Measurements from ENCODE around the gene THAP9. TPM values are rescaled to one million over a fixed set of nuclear protein-coding genes. Genes with fewer than 3 reads are reported as not detected.
"Not testable (repeated sequence)": the region's sequence is repeated elsewhere in the genome, so short reads cannot be mapped to it uniquely, and the experiment has no call there.

Gene THAP9, protein sequence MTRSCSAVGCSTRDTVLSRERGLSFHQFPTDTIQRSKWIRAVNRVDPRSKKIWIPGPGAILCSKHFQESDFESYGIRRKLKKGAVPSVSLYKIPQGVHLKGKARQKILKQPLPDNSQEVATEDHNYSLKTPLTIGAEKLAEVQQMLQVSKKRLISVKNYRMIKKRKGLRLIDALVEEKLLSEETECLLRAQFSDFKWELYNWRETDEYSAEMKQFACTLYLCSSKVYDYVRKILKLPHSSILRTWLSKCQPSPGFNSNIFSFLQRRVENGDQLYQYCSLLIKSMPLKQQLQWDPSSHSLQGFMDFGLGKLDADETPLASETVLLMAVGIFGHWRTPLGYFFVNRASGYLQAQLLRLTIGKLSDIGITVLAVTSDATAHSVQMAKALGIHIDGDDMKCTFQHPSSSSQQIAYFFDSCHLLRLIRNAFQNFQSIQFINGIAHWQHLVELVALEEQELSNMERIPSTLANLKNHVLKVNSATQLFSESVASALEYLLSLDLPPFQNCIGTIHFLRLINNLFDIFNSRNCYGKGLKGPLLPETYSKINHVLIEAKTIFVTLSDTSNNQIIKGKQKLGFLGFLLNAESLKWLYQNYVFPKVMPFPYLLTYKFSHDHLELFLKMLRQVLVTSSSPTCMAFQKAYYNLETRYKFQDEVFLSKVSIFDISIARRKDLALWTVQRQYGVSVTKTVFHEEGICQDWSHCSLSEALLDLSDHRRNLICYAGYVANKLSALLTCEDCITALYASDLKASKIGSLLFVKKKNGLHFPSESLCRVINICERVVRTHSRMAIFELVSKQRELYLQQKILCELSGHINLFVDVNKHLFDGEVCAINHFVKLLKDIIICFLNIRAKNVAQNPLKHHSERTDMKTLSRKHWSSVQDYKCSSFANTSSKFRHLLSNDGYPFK
- total RNA-seq = 1 to 10 TPM; 2.2 to 2.4 TPM

DNA sequence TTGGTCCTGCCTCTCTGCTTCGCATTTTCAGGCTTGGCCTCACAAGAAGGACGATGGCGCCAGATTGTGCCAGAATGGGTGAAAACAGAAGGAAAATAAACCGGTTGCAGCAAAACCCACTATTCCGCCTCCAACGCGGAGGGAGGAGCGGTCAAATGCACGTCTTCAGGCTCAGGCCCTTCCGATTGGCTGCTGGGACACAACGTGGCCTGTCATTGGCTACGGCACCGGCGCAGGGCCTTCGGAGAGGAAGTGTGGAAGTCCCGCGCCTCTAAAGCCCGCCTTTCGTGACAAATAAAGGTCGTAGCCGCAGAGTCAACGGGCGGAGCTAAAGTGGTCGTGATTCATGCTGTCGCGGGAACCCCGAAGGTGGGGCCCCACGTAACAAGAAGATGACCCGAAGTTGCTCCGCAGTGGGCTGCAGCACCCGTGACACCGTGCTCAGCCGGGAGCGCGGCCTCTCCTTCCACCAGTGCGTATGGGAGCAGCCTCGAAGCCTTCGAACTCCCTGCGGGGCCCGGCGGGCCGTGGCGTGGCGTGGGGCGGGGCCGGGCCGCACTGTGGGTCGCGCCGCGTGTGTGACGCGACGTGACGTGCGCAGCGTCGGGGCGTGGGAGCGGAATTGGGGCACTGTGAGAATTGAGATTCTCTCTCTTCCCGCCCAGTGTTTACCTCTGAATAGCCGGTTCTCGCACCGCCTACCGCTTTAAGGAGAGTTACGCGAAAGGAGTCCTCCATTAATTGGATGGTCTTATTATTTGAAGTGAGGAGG, at the start of gene THAP9:
TSS of gene THAP9 (plus strand) at position 325 of the 772 bp plus-strand sequence. CDS start at position 393, 68 bp downstream.
- CTCF ChIA-PET = interaction anchor here (0.9 to 1.5 kb wide), 4 partner anchors 9 to 139 kb away, joined by 3 to 5 read pairs (median 4); partner anchors contain the start of gene COPS4
- POLR2A ChIA-PET = interaction anchor here (1.2 to 2.3 kb wide), 5 partner anchors 37 to 208 kb away, joined by 4 to 9 read pairs (median 5); partner anchors contain the start of genes LIN54 and SCD5

DNA sequence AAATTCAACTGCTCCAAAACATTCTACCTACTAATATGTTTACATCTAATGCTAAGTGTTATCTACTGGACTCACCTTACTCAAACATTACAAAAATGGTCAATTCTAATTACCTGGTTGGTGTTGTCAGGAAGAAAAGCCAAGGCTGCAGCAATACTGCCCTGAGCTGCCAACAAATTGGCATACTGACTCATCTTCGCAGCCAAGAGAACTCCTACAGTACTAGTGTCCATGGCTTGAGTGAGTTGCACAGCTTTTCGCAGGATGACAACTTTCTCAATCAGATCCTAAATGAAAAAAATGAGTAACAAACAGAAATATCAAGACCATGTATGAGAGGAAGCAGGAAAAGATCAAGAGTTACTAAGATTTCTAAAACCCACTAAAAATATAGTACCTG, 49.2 kb upstream of the THAP9 start:
- POLR2A ChIA-PET = no interaction called here

DNA sequence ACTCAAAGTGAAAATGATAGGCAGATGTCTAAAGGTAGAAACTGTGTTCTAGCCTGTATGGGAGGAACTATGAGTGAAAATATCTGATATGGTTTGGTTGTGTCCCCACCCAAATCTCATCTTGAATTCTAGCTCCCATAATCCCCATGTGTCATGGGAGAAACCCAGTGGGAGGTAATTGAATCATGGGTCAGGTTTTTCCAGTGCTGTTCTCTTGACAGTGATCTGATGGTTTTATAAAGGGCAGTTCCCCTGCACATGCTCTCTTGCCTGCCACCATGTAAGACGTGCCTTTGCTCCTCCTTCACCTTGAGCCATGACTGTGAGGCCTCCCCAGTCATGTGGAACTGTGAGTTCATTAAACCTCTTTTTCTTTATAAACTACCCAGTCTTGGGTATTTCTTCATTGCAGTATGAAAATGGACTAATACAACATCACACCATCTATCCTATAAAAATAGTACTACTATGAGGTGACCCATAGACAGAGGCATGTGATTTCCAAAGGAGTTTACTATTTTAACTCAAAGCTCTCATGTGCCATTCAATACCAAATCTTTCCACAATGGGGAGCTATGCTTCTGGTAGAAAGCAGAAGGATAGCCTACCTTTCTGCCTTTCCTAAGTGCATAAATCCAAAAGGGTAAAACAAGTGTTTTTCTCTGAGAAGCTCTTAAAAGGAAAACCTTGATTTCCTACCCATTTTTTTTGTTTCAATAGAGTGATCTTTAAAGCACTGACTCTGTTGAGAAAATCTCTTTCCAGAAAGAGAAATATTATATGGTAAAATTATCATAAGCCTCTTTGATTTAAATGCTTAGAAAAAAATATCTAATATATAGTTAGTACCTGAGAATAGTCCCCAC, 48.4 kb upstream of the THAP9 start:
- POLR2A ChIA-PET = no interaction called here

More for the DNA sequence above, 49.2 kb upstream of the THAP9 start:
- CTCF ChIA-PET = interaction anchor here (0.6 kb wide), 2 partner anchors 15 to 423 kb away, joined by 3 read pairs; no protein-coding TSS in a partner anchor

DNA sequence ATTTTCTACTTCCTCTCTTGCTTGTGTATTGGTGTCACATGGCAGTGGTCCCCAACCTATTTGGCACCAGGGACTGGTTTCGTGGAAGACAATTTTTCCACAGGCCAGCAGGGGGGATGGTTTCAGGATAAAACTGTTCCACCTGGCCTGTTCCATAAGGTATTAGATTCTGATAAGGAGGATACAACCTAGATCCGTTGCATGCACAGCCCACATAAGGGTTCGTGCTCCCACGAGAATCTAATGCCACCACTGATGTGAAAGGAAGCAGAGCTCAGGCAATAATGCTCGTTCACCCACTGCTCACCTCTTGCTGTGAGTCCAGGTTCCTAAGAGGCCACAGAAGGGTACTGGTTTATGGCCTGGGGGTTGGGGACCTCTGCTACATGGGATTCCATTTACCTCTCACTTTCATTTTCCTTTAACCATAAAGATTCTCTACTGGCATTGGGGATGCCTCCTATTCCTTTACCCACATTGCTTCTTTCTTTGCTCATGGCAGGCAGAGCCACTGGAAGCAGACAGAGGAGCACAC, 47.7 kb upstream of the THAP9 start:
- ChIA-PET POLR2A (no interaction called here), CTCF (interaction anchor here (0.6 to 1.0 kb wide), 3 partner anchors 24 to 182 kb away, joined by 3 read pairs; partner anchors contain the start of gene COPS4)

More for the DNA sequence above, 48.4 kb upstream of the THAP9 start:
- CTCF ChIA-PET = interaction anchor here (0.8 to 1.0 kb wide), 2 partner anchors 183 to 220 kb away, joined by 3 read pairs; partner anchors contain the start of gene COPS4

DNA sequence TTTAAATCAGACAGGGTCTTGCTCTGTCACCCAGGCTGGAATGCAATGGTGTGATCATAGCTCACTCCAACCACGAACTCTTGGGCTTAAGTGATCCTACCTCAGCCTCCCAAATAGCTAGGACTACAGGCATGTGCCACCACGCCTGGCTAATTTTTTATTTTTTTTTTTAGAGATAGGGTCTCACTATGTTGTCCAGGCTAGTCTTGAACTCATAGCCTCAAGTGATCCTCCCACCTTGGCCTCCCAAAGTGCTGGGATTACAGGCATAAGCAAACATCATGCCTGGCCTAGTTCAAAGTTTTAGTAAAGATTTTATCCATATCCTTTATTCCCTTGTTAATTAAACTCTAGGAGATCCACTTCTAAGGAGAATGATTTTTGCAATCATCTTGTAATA, 40.0 kb upstream of the THAP9 start:
- CTCF ChIA-PET = not testable (repeated sequence)

DNA sequence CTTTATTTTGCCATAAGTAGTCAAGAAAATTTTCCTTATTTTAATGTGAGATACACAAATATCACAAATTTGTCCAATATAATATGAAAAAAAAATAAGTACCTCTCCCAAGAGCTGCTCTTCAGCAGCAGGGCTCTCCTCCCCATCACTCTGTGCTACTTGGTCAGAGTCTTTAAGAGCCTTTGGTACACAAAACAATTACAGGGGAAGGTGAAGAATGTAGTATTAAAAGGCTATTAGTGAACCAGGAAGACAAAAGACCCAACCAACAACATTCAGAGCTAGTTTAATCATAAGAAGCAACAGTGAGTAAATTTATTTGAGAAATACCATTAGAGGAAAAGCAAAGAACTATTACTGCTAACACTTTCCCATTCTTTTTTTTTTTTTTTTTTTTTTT, 39.0 kb upstream of the THAP9 start:
- CTCF ChIA-PET = interaction anchor here (0.7 kb wide), 1 partner anchor 346 kb away, joined by 3 read pairs; no protein-coding TSS in a partner anchor
- POLR2A ChIA-PET = no interaction called here

More for the DNA sequence above, 40.0 kb upstream of the THAP9 start:
- POLR2A ChIA-PET = not testable (repeated sequence)

DNA sequence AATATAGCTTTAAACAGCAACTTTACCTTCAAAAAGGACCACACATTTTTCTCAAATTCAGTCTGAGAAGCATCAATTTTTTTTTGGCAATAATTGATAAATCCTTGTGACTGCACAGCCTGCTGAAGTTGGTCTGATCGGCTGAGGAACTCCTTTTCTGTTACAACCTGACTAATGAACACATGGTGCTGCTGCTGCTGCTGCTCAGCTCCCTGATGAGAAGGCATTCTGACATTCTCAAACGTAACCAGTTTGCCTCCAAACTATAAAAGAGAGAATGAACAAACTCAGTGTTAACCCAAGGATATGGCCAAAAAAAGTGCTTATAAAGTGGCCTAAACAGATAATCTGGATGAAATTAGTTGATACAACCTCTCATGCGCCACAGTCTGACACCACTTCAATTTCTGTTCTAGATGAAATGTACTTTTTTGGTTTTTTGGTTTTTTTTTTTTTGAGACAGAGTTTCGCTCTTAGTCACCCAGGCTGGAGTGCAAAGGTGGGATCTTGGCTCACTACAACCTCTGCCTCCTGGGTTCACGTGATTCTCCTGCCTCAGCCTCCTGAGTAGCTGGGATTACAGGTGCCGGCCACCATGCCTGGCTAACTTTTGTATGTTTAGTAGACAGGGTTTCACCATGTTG, 36.1 kb upstream of the THAP9 start:
- ChIA-PET CTCF (interaction anchor here (0.6 kb wide), 1 partner anchor 19 kb away, joined by 4 read pairs; no protein-coding TSS in a partner anchor), POLR2A (interaction anchor here (0.9 kb wide), 1 partner anchor 36 kb away, joined by 4 read pairs; the partner anchor contains the start of gene THAP9)

DNA sequence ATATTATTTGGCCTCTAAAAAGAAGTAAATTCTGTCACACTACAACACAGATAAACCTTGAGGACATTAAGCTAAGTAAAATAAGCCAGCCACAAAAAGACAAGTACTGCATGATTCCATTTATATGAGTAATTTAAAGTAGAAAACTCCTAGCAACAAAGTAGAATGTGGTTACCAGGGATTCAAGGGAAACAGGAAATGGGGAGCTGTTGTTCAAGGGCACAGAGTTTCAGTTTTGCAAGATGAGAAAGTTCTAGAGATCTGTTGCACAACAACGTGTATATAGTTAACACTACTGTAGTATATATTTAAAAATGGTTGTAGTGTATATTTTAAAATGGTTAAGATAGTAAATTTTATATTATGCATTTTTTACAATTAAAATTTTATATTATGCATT, 34.9 kb upstream of the THAP9 start:
- CTCF ChIA-PET = interaction anchor here (0.7 kb wide), 1 partner anchor 15 kb away, joined by 3 read pairs; no protein-coding TSS in a partner anchor
- POLR2A ChIA-PET = interaction anchor here (0.6 to 1.1 kb wide), 3 partner anchors 66 to 1262 kb away, joined by 3 to 4 read pairs (median 3); no protein-coding TSS in a partner anchor

DNA sequence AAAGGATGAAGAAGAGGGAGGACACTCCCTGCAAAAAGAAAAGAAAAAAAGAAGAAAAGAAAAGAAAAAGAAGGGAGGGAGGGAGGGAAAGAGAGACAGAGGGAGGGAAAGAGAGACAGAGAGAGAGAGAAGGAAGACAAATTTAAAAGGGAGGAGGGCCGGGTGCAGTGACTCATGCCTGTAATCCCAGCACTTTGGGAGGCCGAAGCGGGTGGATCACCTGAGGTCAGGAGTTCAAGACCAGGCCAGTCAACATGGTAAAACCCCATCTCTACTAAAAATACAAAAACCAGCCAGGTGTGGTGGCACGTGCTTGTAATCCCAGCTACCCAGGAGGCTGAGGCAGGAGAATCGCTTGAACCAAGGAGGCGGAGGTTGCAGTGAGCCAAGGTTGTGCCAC, 34.5 kb upstream of the THAP9 start:
- POLR2A ChIA-PET = interaction anchor here (0.6 to 1.1 kb wide), 2 partner anchors 67 to 1262 kb away, joined by 3 read pairs; no protein-coding TSS in a partner anchor
- CTCF ChIA-PET = interaction anchor here (0.7 kb wide), 1 partner anchor 15 kb away, joined by 3 read pairs; no protein-coding TSS in a partner anchor

DNA sequence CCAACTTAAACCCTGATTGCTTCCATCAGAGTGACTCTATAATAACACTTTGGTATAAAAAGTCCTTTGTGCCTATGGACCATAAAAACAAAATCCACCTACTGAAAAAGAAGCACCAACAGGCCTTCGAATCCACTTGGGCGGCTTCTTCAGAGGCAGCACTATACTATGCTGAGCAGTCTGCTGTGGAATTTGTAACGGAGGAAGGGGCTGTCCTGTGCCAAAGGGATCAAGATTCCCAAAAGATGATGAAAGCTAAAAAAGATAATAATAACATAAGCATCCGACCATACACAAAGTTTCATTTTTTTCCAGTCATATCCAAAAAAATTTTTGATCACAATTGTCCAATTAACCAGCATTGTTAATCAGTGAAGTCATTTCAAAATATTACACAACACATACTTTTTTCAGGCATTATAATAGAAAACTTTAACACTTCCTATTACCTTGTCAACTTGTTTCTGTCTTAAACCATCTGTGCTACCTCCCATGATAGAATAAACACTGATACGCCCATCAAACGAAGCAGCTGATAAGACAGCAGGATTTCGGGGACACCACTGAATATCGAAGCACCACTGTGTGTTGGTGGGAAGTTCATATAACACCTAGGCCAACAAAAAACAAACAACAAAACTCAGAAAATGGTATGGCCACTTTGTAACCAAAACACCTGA, 33.7 kb upstream of the THAP9 start:
- ChIA-PET POLR2A (no interaction called here), CTCF (interaction anchor here (1.1 kb wide), 1 partner anchor 19 kb away, joined by 3 read pairs; no protein-coding TSS in a partner anchor)

DNA sequence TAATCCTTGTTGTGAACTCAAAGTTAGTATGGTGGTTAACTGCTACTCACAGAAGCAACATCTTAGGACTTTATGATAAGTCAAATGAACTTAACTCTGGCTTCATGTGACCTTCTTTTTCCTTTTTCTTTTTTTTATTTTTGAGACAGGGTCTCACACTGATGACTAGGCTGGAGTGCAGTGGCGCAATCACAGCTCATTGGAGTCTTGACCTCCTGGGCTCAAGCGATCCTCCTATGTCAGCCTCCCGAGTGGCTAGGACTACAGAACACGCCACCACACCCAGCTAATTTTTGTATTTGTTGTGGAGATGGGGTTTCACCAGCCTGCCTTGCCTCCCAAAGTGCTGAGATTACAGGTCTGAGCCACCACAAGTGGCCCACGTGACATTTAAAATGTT, 32.0 kb upstream of the THAP9 start:
- POLR2A ChIA-PET = interaction anchor here (0.7 kb wide), 1 partner anchor 11 kb away, joined by 5 read pairs; no protein-coding TSS in a partner anchor
- CTCF ChIA-PET = no interaction called here

DNA sequence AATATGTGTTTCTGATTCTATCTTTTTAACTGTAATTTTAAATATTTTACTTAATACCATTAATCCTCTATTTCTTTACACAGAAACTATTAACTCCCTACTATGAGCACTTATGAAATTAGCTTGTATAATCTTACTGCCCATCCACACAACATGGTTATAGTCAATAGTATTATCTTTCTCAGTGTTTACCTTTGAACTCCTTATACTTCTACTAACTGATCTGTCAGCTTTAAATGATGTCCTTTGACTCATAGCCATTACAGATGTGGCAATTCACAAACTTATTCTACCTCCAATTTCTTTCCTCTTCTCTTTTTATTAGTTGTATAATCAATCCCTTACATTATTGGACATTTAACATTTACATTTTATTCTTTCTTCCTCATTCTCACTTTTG, 15.1 kb upstream of the THAP9 start:
- CTCF ChIA-PET = no interaction called here
- POLR2A ChIA-PET = no interaction called here

DNA sequence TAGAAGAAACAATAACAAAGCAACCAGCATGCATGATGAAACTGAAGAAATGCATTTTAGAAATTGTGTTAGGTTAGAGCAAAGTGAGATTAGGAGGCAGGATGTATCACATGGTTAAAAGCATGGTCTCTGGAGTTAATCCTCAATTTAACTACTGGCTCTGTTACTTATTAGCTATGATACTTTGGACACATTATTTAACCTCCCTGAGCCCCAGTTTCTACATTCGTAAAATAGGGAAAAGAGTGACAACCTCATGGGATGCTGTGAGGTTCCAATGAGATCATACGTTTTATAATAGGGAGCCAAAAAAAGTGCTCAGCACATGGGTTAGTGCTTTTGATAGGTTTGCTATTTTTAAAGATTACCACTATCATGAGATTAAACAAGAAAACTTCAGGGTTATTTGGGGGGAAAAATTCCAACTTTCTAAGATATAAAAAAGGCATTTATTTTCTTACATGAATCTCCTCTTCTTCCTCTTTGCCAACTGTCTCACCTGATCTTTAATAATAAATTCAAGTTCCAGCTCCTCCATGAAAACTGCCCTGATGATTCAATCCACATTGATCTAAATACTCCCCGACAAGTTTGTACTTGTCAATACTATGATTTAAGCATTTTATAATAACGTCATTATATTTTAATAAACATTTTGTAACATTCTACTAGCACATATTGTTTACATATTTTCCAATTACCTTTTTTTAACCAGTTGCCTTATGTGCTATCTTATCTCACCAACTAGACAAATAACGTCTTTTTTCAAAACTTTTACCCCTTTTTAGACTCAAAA, 14.2 kb upstream of the THAP9 start:
- ChIA-PET CTCF (interaction anchor here (0.5 to 0.9 kb wide), 2 partner anchors 14 to 19 kb away, joined by 3 to 4 read pairs; no protein-coding TSS in a partner anchor), POLR2A (no interaction called here)

DNA sequence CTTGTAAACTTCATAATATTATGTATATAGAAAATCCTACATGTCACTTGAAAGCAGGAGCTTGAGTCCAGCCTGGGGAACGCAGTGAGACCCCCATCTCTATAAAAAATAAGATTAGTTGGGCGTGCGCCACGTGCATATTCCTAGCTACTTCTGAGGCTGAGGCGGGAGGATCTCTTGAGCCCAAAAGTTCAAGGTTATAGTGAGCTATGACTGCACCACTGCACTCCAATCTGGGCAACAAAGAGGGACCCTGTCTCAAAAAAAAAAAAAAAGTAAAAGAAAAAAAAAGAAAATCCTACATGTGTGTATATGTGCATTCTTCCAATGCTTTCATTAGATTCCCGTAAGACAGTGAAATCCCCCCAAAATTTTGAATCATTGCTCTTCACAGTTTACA, 11.2 kb upstream of the THAP9 start:
- POLR2A ChIA-PET = interaction anchor here (0.9 kb wide), 1 partner anchor 90 kb away, joined by 6 read pairs; the partner anchor contains the start of gene SCD5
- CTCF ChIA-PET = interaction anchor here (1.4 kb wide), 1 partner anchor 395 kb away, joined by 4 read pairs; the partner anchor contains the start of gene COQ2

DNA sequence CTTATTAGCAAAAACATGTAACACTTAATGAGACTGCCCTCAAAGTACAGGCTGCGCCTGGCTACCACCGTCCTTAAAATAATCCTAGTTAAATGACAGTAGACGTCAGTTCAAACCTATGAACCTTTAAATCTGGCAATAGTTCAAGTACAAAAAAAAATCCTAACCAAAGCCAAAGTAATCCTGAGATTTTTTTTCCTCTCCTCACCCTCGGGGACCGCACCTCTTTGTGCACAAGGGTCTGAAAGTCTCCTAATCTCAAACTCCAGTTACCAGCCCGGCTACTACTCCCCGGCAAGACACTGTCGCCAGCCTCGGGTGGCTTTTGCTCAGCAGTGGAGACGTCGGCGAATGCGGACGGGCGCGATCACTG, 10.0 kb upstream of the THAP9 start:
- POLR2A ChIA-PET = interaction anchor here (0.6 kb wide), 1 partner anchor 461 kb away, joined by 4 read pairs; no protein-coding TSS in a partner anchor

More for the DNA sequence above, 10.0 kb upstream of the THAP9 start:
- CTCF ChIA-PET = no interaction called here

All from activated CD8-positive, alpha-beta memory T cell treated with anti-CD3 and anti-CD28 coated beads for 36 hours (primary cell).